PFSK-1 (cell line): Measurements from ENCODE around the gene PSMD3.

Experiments used
- FOXP2 ChIP-seq: optimal IDR thresholded peaks from 2 replicates; pipeline ENCODE3; 2011; ENCODE audit warnings: borderline replicate concordance, control low read depth, inconsistent platforms; ENCODE audit not compliant: insufficient read depth; ENCODE audit errors: extremely low read length, extremely low read depth
- POLR2AphosphoS5 ChIP-seq: IDR thresholded peaks from 2 replicates; pipeline ENCODE4 v1.6.1; 2012; ENCODE audit warnings: low read depth, mild to moderate bottlenecking, control low read depth, low read length, moderate library complexity
- SIN3A ChIP-seq: IDR thresholded peaks from 2 replicates; pipeline ENCODE4 v1.6.1; 2012; ENCODE audit warnings: mild to moderate bottlenecking, low read length, moderate library complexity, borderline replicate concordance; ENCODE audit not compliant: insufficient read depth
- TAF1 ChIP-seq: IDR thresholded peaks from 2 replicates; pipeline ENCODE4 v1.6.1; 2012; ENCODE audit warnings: low read length, control low read depth, borderline replicate concordance; ENCODE audit not compliant: insufficient read depth
- TF ChIP-seq, protein P1 (sequence below), 2 experiments: IDR thresholded peaks; 2 replicates each; pipeline versions ENCODE4 v1.6.1 to v1.8.0; 2011 to 2012; ENCODE audit warnings: low read depth in 2 of 2, low read length in 2 of 2, control low read depth in 1 of 2, inconsistent platforms in 1 of 2, mild to moderate bottlenecking in 1 of 2, moderate library complexity in 1 of 2; ENCODE audit not compliant: insufficient read depth in 1 of 2

DNA sequence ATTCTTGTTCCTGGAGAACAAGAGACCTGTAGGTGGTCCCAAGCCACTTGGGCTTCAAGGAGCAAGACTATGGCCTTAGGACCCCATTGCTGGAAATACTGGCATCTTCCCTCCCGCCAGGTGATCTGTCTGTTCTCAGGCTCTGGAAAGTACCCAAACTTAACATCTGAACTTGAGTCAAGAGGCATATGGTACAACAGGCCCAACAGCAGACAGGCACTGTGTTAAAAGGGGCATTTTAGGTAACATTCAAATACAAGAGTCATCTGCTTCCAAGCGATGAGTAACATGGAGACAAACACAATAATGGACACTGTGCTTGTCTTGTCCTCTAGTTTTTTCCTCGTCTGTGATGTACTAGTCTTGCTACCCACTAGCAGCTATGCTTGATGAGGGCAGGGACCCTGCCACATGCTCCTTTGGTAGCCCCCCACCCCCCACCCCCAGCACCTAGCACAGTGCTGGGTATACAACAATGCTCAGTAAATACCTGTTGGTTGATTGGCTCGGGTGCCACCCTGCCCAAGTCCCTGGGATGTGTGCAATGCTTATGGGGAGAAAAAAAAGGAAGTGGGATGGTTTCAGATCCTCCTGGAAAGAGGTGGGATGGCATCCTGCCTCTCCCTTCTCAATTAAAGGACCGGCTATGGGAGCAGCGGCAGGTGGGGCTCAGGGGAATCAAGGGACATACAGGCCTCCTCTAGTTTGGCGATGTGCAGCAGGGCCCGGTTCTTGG, 54.0 kb downstream of the PSMD3 start:
- TF ChIP-seq, protein P1, sequence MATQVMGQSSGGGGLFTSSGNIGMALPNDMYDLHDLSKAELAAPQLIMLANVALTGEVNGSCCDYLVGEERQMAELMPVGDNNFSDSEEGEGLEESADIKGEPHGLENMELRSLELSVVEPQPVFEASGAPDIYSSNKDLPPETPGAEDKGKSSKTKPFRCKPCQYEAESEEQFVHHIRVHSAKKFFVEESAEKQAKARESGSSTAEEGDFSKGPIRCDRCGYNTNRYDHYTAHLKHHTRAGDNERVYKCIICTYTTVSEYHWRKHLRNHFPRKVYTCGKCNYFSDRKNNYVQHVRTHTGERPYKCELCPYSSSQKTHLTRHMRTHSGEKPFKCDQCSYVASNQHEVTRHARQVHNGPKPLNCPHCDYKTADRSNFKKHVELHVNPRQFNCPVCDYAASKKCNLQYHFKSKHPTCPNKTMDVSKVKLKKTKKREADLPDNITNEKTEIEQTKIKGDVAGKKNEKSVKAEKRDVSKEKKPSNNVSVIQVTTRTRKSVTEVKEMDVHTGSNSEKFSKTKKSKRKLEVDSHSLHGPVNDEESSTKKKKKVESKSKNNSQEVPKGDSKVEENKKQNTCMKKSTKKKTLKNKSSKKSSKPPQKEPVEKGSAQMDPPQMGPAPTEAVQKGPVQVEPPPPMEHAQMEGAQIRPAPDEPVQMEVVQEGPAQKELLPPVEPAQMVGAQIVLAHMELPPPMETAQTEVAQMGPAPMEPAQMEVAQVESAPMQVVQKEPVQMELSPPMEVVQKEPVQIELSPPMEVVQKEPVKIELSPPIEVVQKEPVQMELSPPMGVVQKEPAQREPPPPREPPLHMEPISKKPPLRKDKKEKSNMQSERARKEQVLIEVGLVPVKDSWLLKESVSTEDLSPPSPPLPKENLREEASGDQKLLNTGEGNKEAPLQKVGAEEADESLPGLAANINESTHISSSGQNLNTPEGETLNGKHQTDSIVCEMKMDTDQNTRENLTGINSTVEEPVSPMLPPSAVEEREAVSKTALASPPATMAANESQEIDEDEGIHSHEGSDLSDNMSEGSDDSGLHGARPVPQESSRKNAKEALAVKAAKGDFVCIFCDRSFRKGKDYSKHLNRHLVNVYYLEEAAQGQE (IDR thresholded peaks at IDR 0.05; ENCODE audit: insufficient read depth in 1 of 2, low read depth in 2 of 2, low read length in 2 of 2), result no peak
- TF ChIP-seq SIN3A (no peak), POLR2AphosphoS5 (no peak), TAF1 (no peak), FOXP2 (no peak)
